ENCODE results near the gene TLR10.

GRCh38 chr4:38734446-38734845 lies 48.3 kb downstream of the TLR10 start:
- TF ChIP-seq, protein P1, sequence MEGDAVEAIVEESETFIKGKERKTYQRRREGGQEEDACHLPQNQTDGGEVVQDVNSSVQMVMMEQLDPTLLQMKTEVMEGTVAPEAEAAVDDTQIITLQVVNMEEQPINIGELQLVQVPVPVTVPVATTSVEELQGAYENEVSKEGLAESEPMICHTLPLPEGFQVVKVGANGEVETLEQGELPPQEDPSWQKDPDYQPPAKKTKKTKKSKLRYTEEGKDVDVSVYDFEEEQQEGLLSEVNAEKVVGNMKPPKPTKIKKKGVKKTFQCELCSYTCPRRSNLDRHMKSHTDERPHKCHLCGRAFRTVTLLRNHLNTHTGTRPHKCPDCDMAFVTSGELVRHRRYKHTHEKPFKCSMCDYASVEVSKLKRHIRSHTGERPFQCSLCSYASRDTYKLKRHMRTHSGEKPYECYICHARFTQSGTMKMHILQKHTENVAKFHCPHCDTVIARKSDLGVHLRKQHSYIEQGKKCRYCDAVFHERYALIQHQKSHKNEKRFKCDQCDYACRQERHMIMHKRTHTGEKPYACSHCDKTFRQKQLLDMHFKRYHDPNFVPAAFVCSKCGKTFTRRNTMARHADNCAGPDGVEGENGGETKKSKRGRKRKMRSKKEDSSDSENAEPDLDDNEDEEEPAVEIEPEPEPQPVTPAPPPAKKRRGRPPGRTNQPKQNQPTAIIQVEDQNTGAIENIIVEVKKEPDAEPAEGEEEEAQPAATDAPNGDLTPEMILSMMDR (IDR thresholded peaks at IDR 0.05): no peak
- no peak for TF ChIP-seq POLR2A (IDR thresholded peaks at IDR 0.05)

Measured in testis (tissue), 2 donors.